ENCODE measurements around the gene VSTM2L. TPM values are rescaled to one million over a fixed set of nuclear protein-coding genes. Genes with fewer than 3 reads are reported as not detected.

VSTM2L gene
- total and polyA plus RNA-seq, 2 experiments from 2014 or later, result 4.1 to 9.2 TPM

DNA sequence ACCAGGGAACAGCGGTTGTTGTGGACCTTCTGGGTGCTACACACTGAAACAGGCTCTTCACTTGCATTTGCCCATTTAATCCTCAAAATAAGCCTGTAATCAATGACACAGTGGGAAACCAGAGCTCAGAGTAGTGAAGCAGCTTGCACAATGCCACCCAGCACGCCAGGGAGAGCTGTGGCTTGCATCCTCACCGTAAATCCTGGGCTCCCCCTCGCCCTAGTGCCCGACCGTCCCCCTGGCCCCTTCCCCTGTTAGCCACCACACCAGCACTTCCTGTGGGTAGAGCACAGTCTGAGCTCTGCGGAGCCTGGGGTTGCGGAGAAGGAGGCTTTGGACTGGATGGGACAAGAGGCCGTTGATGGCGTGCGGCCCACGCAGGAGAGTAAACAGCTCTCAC, 14.5 kb downstream of the VSTM2L start:
- Histone ChIP-seq H3K4me1 (ENCODE audit: insufficient read depth) (no peaks in the 10 kb centered on the region), H3K9ac (no peak overlapping the region), H3K79me2 (ENCODE audit: insufficient read depth) (no peaks in the 10 kb centered on the region), H3K27ac (no peak overlapping the region), H3K9me3 (ENCODE audit: low read depth) (no peaks in the 10 kb centered on the region), H3K36me3 (ENCODE audit: low read depth) (no peaks in the 10 kb centered on the region), H3K4me2 (ENCODE audit: unreplicated experiment) (no peak overlapping the region), H4K20me1 (ENCODE audit: insufficient read depth) (no peaks in the 10 kb centered on the region), H3K4me3 (no peak overlapping the region), H2AFZ (no peak overlapping the region), H3K27me3 (replicated peaks; ENCODE audit: insufficient read depth) (peaks cover 39% of the 10 kb centered on the region), H3F3A (ENCODE audit: insufficient read depth) (no peaks in the 10 kb centered on the region), H3K9me2 (ENCODE audit: insufficient read depth) (no peaks in the 10 kb centered on the region)
- in situ Hi-C loops (cut with MboI), result no loop called here
- TF ChIP-seq EZH2phosphoT487 (IDR thresholded peaks at IDR 0.05; ENCODE audit: insufficient read depth, low read depth) (no peak), EZH2 (IDR thresholded peaks at IDR 0.05; ENCODE audit: insufficient read depth, poor library complexity, severe bottlenecking) (no peak)
- no peak for DNase-seq
- 79 to 82% methylated on average over 12 of the region's 12 CpGs for WGBS, 2 experiments (ENCODE audit: low coverage in 1 of 2, low lambda C conversion rate in 2 of 2, missing lambda C conversion rate in 2 of 2)

DNA sequence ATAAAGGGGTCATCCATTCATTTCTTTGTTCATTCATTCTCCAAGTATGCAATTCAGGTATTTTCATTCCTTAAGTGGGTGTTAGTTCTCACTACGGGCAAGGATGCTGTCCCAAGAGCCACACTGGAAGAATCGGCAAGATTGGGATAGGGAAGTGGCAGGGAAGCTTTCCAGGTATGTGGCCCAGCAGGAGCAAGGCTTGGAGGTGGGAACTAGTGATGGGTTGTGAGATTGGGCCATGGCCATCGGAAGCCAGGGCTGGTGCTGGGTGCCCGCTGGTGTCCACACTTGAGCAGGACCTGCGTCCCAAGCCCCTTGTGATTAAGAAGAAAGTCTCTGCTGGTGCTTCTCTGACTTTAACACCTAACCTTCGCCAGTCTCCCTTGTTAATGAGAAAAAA, 15.1 kb downstream of the VSTM2L start:
- 82 to 88% methylated on average over 6 of the region's 6 CpGs for WGBS, 2 experiments (ENCODE audit: low coverage in 1 of 2, low lambda C conversion rate in 2 of 2, missing lambda C conversion rate in 2 of 2)
- in situ Hi-C loops (cut with MboI), result no loop called here
- H3K27me3 ChIP-seq (replicated peaks; ENCODE audit: insufficient read depth), result peaks cover 34% of the 10 kb centered on the region

DNA sequence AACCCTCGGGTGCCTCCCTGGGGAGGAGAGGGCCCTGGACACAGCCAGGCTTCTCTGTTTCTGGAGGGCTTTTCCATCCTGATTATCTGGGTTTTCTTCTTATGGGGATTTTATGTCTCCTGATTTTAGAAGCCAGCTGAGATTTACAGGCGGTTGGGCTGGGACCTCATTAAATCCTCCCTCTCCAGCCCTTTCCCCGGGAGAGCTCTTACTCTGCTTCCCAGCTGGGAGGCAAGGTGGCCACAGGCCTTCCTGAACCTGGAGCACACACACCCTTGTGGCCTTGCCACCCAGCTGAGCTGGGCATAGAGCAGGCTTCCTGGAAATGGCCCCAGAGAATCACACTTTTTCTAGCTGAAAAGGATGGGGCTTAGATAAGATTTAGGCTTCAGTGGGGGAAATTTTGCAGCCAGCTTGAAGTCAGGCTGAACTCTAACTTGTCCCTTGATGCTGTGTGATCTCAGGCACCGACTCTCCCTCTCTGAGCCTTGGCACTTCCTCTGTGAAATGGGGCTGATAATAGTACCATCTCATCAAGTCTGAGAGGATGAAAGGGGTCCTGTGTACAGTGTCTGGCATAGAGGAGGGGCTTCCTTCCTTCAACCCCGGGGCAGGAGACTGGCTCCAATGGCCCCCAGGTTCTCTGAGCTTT, 16.6 kb downstream of the VSTM2L start:
- Histone ChIP-seq H3K4me2 (ENCODE audit: unreplicated experiment) (no peak overlapping the region), H3K9me3 (ENCODE audit: low read depth) (no peaks in the 10 kb centered on the region), H2AFZ (no peak overlapping the region), H3K9ac (no peak overlapping the region), H3F3A (ENCODE audit: insufficient read depth) (no peaks in the 10 kb centered on the region), H3K79me2 (ENCODE audit: insufficient read depth) (no peaks in the 10 kb centered on the region), H3K4me1 (ENCODE audit: insufficient read depth) (no peaks in the 10 kb centered on the region), H3K27me3 (replicated peaks; ENCODE audit: insufficient read depth) (peaks cover 34% of the 10 kb centered on the region), H3K4me3 (no peak overlapping the region), H3K36me3 (ENCODE audit: low read depth) (no peaks in the 10 kb centered on the region), H3K27ac (no peak overlapping the region), H3K9me2 (ENCODE audit: insufficient read depth) (no peaks in the 10 kb centered on the region), H4K20me1 (ENCODE audit: insufficient read depth) (no peaks in the 10 kb centered on the region)
- in situ Hi-C loops (cut with MboI), result no loop called here
- TF ChIP-seq EZH2 (IDR thresholded peaks at IDR 0.05; ENCODE audit: insufficient read depth, poor library complexity, severe bottlenecking) (no peak), EZH2phosphoT487 (IDR thresholded peaks at IDR 0.05; ENCODE audit: insufficient read depth, low read depth) (no peak)
- WGBS, 2 experiments (ENCODE audit: low coverage in 1 of 2, low lambda C conversion rate in 2 of 2, missing lambda C conversion rate in 2 of 2), result 16 to 18% methylated on average over 5 of the region's 5 CpGs
- DNase-seq, result no peak

More for the DNA sequence above, 15.1 kb downstream of the VSTM2L start:
- Histone ChIP-seq H3K36me3 (ENCODE audit: low read depth) (no peaks in the 10 kb centered on the region), H3K79me2 (ENCODE audit: insufficient read depth) (no peaks in the 10 kb centered on the region), H3K9ac (no peak overlapping the region), H3K4me1 (ENCODE audit: insufficient read depth) (no peaks in the 10 kb centered on the region), H4K20me1 (ENCODE audit: insufficient read depth) (no peaks in the 10 kb centered on the region), H3K4me2 (ENCODE audit: unreplicated experiment) (no peak overlapping the region), H3K27ac (no peak overlapping the region), H3F3A (ENCODE audit: insufficient read depth) (no peaks in the 10 kb centered on the region), H3K4me3 (no peak overlapping the region), H3K9me3 (ENCODE audit: low read depth) (no peaks in the 10 kb centered on the region), H3K9me2 (ENCODE audit: insufficient read depth) (no peaks in the 10 kb centered on the region), H2AFZ (no peak overlapping the region)
- TF ChIP-seq EZH2 (IDR thresholded peaks at IDR 0.05; ENCODE audit: insufficient read depth, poor library complexity, severe bottlenecking) (no peak), EZH2phosphoT487 (IDR thresholded peaks at IDR 0.05; ENCODE audit: insufficient read depth, low read depth) (no peak)
- DNase-seq, result no peak

DNA sequence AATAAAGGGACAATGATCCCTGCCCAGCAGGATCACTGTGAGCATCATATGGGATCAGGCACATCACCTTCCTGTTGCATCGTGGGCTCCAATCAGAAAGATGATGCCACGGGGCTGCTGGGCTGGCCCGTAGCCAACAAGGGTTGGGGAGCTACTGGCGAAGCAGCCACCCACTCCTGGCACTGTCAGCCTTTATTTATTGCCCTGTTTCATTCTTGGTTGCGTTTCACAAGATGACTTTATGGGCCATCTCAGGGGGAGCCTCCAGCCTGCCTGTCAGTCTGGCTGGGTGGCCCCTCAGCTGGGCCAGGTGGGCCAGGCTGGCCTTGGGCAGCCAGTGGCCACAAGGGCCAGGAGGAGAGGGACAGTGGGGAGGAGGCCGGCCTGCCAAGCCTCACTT, 17.3 kb downstream of the VSTM2L start:
- Histone ChIP-seq H3K79me2 (ENCODE audit: insufficient read depth) (no peaks in the 10 kb centered on the region), H3K4me1 (ENCODE audit: insufficient read depth) (no peaks in the 10 kb centered on the region), H3K36me3 (ENCODE audit: low read depth) (no peaks in the 10 kb centered on the region), H4K20me1 (ENCODE audit: insufficient read depth) (no peaks in the 10 kb centered on the region), H2AFZ (no peak overlapping the region), H3K9me3 (ENCODE audit: low read depth) (no peaks in the 10 kb centered on the region), H3K27ac (no peak overlapping the region), H3K9me2 (ENCODE audit: insufficient read depth) (no peaks in the 10 kb centered on the region), H3K4me2 (ENCODE audit: unreplicated experiment) (no peak overlapping the region), H3K4me3 (no peak overlapping the region), H3K27me3 (replicated peaks; ENCODE audit: insufficient read depth) (peaks cover 33% of the 10 kb centered on the region), H3K9ac (no peak overlapping the region), H3F3A (ENCODE audit: insufficient read depth) (no peaks in the 10 kb centered on the region)
- TF ChIP-seq EZH2 (IDR thresholded peaks at IDR 0.05; ENCODE audit: insufficient read depth, poor library complexity, severe bottlenecking), result no peak
- no peak for TF ChIP-seq EZH2phosphoT487 (IDR thresholded peaks at IDR 0.05; ENCODE audit: insufficient read depth, low read depth)
- DNase-seq, result no peak
- 34 to 40% methylated on average over 6 of the region's 6 CpGs for WGBS, 2 experiments (ENCODE audit: low coverage in 1 of 2, low lambda C conversion rate in 2 of 2, missing lambda C conversion rate in 2 of 2)
- in situ Hi-C loops (cut with MboI), result no loop called here

All from GM23248 (cell line).